Trophoblast cell (in vitro differentiated cells and primary cell): ENCODE results near the gene TIMM44.

ENCODE experiments used
- DNase-seq, 2 donors: peaks; one replicate each; pipeline ENCODE4 v3.0.0-alpha.2; 2016
- H2AFZ ChIP-seq: 2 replicates; pipeline ENCODE4 v1.6.1; 2013; ENCODE audit warnings: low read length, moderate library complexity, mild to moderate bottlenecking; ENCODE audit not compliant: insufficient read depth, poor library complexity
- H2AK5ac ChIP-seq: 2 replicates; pipeline ENCODE4 v1.6.1; 2013; ENCODE audit warnings: mild to moderate bottlenecking, low read length
- H2BK120ac ChIP-seq: 2 replicates; pipeline ENCODE4 v1.6.1; 2013; ENCODE audit warnings: low read length, mild to moderate bottlenecking, moderate library complexity; ENCODE audit not compliant: insufficient read depth, poor library complexity
- H2BK12ac ChIP-seq: 2 replicates; pipeline ENCODE4 v1.6.1; 2013; ENCODE audit warnings: mild to moderate bottlenecking, low read length, moderate library complexity
- H2BK5ac ChIP-seq: 2 replicates; pipeline ENCODE4 v1.6.1; 2013; ENCODE audit warnings: low read length, low read depth, moderate library complexity, mild to moderate bottlenecking; ENCODE audit not compliant: poor library complexity
- H3K14ac ChIP-seq: 2 replicates; pipeline ENCODE4 v1.6.1; 2013; ENCODE audit warnings: mild to moderate bottlenecking, low read length
- H3K18ac ChIP-seq: 2 replicates; pipeline ENCODE4 v1.6.1; 2013; ENCODE audit warnings: mild to moderate bottlenecking, low read length
- H3K23ac ChIP-seq: 2 replicates; pipeline ENCODE4 v1.6.1; 2013; ENCODE audit warnings: low read length
- H3K27ac ChIP-seq: 2 replicates; pipeline ENCODE4 v1.5.1; 2013; ENCODE audit warnings: low read depth, mild to moderate bottlenecking, inconsistent platforms, low read length, moderate library complexity
- H3K27me3 ChIP-seq: 2 replicates; pipeline ENCODE4 v1.6.1; 2013; ENCODE audit warnings: inconsistent platforms, mild to moderate bottlenecking, low read length, moderate library complexity; ENCODE audit not compliant: insufficient read depth
- H3K36me3 ChIP-seq, 2 experiments: 1 replicate in 1 of 2; 2 replicates in 1 of 2; pipeline ENCODE4 v1.6.1; 2013; ENCODE audit warnings: low read length in 2 of 2, mild to moderate bottlenecking in 2 of 2, moderate library complexity in 1 of 2; ENCODE audit not compliant: insufficient read depth in 2 of 2, control insufficient read depth in 1 of 2
- H3K4ac ChIP-seq: 2 replicates; pipeline ENCODE4 v1.6.1; 2013; ENCODE audit warnings: low read depth, mild to moderate bottlenecking, low read length, moderate library complexity
- H3K4me1 ChIP-seq, 2 experiments: 1 replicate in 1 of 2; 2 replicates in 1 of 2; pipeline ENCODE4 v1.6.1; 2013; ENCODE audit warnings: low read length in 2 of 2, mild to moderate bottlenecking in 2 of 2, moderate library complexity in 1 of 2; ENCODE audit not compliant: insufficient read depth in 2 of 2, control insufficient read depth in 1 of 2
- H3K4me2 ChIP-seq: 2 replicates; pipeline ENCODE4 v1.6.1; 2013; ENCODE audit warnings: inconsistent platforms, mild to moderate bottlenecking, low read length, moderate library complexity
- H3K4me3 ChIP-seq: 2 replicates; pipeline ENCODE4 v1.5.1; 2013; ENCODE audit warnings: mild to moderate bottlenecking, low read depth, low read length, inconsistent platforms
- H3K79me1 ChIP-seq: one replicate; pipeline ENCODE4 v1.6.1; 2013; ENCODE audit warnings: low read length
- H3K79me2 ChIP-seq: 2 replicates; pipeline ENCODE4 v1.6.1; 2013; ENCODE audit warnings: low read length, mild to moderate bottlenecking; ENCODE audit not compliant: control insufficient read depth, insufficient read depth, poor library complexity
- H3K9ac ChIP-seq: 2 replicates; pipeline ENCODE4 v1.6.1; 2013; ENCODE audit warnings: mild to moderate bottlenecking, low read length
- H3K9me3 ChIP-seq: 2 replicates; pipeline ENCODE4 v1.6.1; 2013; ENCODE audit warnings: low read depth, mild to moderate bottlenecking, control low read depth, inconsistent platforms, low read length; ENCODE audit not compliant: insufficient read depth
- H4K12ac ChIP-seq: 2 replicates; pipeline ENCODE4 v1.6.1; 2013; ENCODE audit warnings: low read depth, mild to moderate bottlenecking, low read length, moderate library complexity
- H4K8ac ChIP-seq: 2 replicates; pipeline ENCODE4 v1.6.1; 2013; ENCODE audit warnings: low read depth, mild to moderate bottlenecking, low read length, moderate library complexity
- H4K91ac ChIP-seq: one replicate; pipeline ENCODE4 v1.6.1; 2013; ENCODE audit warnings: low read depth, mild to moderate bottlenecking, low read length, moderate library complexity
- WGBS: extraction: QIAGEN DNeasy Blood & Tissue Kit; methylation state at CpG from one replicate; pipeline ENCODE4 v1.1.7; 2013; ENCODE audit warnings: missing lambda C conversion rate; ENCODE audit not compliant: insufficient read length, insufficient coverage; ENCODE audit errors: extremely low coverage; 5-methylcytosine and 5-hydroxymethylcytosine counted together

TIMM44 gene

DNA sequence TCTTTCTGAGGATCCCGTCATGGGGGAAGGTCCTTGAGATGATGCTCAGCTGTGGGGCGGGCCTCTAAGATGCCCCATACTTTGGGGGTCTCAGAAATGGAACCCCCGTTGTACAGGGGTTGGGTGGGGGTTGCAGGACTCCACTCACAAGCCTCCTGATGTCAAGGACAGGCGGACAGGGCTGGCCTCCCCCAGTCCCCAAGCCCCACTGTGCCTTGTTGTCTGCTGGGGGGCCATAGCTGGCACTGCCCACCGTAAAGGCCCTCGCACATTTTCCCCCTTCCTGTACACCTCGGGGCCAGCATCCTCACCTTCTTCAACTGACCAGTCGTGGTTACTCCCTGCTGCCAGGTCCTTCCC, 20.6 kb downstream of the TIMM44 start:
- peaks cover 4% of the 10 kb centered on the region for H3K79me1 ChIP-seq

DNA sequence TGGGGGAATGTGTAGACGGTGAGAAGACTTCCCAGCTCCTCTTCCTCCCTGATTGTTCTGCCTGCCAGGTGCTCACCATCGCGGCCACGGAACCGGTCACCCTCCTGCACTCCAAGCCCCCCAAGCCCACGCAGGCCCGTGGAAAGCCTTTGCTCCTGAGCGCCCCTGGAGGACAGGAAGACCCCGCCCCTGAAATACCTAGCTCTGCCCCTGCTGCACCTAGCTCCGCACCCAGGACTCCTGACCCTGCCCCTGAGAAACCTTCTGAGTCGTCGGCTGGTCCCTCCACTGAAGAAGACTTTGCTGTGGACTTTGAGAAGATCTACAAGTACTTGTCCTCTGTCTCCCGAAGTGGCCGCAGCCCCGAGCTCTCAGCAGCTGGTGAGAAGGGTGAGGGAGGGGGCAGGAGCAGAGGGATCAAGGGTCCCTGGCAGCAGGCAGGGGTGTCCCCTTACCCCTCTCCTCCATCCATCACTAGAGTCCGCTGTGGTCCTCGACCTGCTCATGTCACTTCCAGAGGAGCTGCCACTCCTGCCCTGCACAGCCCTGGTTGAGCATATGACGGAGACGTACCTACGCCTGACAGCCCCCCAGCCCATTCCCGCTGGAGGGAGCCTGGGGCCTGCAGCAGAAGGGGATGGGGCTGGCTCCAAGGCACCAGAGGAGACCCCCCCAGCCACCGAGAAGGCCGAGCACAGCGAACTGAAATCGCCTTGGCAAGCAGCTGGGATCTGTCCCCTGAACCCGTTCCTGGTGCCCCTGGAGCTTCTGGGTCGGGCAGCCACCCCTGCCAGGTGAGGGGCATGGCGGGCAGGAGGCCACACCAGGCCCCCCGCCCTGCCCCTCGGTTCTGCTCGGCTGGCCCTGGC, 21.3 kb downstream of the TIMM44 start:
- H2AFZ ChIP-seq, result no peak overlapping the region
- no peak overlapping the region for H3K23ac ChIP-seq
- H3K79me2 ChIP-seq, result peaks cover 2% of the 10 kb centered on the region
- no peak overlapping the region for H2BK5ac ChIP-seq
- no peak overlapping the region for H2BK12ac ChIP-seq
- no peak overlapping the region for H3K4me2 ChIP-seq
- peaks cover 4% of the 10 kb centered on the region for H3K79me1 ChIP-seq
- peaks cover 12% of the 10 kb centered on the region for H3K27me3 ChIP-seq
- peaks cover 8 to 19% of the 10 kb centered on the region in 2 experiments for H3K4me1 ChIP-seq
- no CpG with 5 or more reads among the region's 31 CpGs for WGBS
- no peak overlapping the region for H4K91ac ChIP-seq
- no peak overlapping the region for H3K9ac ChIP-seq
- DNase-seq, result no peak
- H3K27ac ChIP-seq, result no peak overlapping the region
- H3K36me3 ChIP-seq, result peaks cover 24 to 25% of the 10 kb centered on the region in 2 experiments
- no peak overlapping the region for H3K14ac ChIP-seq
- H4K8ac ChIP-seq, result no peak overlapping the region
- peaks cover 3% of the 10 kb centered on the region for H3K9me3 ChIP-seq
- H3K18ac ChIP-seq, result no peak overlapping the region
- H2AK5ac ChIP-seq, result no peak overlapping the region
- H2BK120ac ChIP-seq, result no peak overlapping the region
- H3K4me3 ChIP-seq, result no peak overlapping the region
- no peak overlapping the region for H3K4ac ChIP-seq
- H4K12ac ChIP-seq, result no peak overlapping the region

More for the DNA sequence above, 20.6 kb downstream of the TIMM44 start:
- Histone ChIP-seq H3K9ac (no peak overlapping the region), H3K27me3 (peaks cover 6% of the 10 kb centered on the region), H2AFZ (no peak overlapping the region), H3K4me1 (peaks cover 8 to 13% of the 10 kb centered on the region in 2 experiments), H3K4me2 (no peak overlapping the region), H2BK120ac (no peak overlapping the region), H3K27ac (no peak overlapping the region), H3K14ac (no peak overlapping the region), H4K8ac (no peak overlapping the region), H3K4me3 (no peak overlapping the region), H4K12ac (no peak overlapping the region), H2BK12ac (no peak overlapping the region), H4K91ac (no peak overlapping the region), H2BK5ac (no peak overlapping the region), H3K79me2 (peaks cover 2% of the 10 kb centered on the region), H3K4ac (no peak overlapping the region), H2AK5ac (no peak overlapping the region), H3K36me3 (peaks cover 24 to 25% of the 10 kb centered on the region in 2 experiments), H3K23ac (no peak overlapping the region), H3K9me3 (peaks cover 3% of the 10 kb centered on the region), H3K18ac (no peak overlapping the region)
- DNase-seq, result no peak
- no CpG with 5 or more reads among the region's 8 CpGs for WGBS

DNA sequence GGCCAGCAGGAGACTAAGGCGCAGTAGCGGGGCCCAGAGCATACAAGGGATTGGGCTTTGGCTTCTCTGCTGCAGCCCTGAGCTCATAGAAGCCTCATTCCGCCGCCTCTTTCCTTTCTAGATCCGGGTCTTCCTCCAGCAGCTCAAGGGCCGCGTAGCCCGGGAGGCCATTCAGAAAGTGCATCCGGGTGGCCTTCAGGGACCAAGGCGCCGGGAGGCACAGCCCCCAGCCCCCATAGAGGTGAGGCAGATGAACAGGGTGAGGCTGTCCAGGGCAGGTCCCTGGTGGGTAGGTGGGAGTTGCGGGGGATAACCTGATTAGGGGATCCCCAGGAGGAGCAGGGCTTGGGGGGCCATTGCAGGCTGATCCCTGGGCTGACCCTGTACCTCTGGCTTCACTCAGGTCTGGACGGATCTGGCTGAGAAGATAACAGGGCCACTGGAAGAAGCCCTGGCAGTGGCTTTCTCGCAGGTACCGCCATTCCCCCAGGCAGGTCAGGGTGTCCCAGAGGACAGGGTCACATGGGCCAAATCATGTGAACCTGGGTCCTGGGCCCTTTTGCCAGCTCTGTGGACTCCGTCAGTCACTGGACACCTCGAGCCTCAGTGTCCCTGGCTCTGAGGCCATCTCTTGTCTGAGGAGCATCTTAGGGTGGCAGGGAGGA, 22.0 kb downstream of the TIMM44 start:
- Histone ChIP-seq H3K4me2 (peak overlapping the region; percentile 53), H2AFZ (no peak overlapping the region), H3K4ac (no peak overlapping the region), H3K36me3 (peaks cover 20 to 22% of the 10 kb centered on the region in 2 experiments), H3K9ac (no peak overlapping the region), H2BK120ac (no peak overlapping the region), H3K79me1 (peaks cover 4% of the 10 kb centered on the region), H4K12ac (no peak overlapping the region), H3K27ac (no peak overlapping the region), H3K4me1 (peaks cover 15 to 22% of the 10 kb centered on the region in 2 experiments), H2BK12ac (no peak overlapping the region), H3K14ac (no peak overlapping the region), H2AK5ac (no peak overlapping the region), H4K8ac (no peak overlapping the region), H3K27me3 (peaks cover 20% of the 10 kb centered on the region), H3K4me3 (no peak overlapping the region), H3K23ac (no peak overlapping the region), H2BK5ac (no peak overlapping the region), H3K18ac (no peak overlapping the region), H4K91ac (no peak overlapping the region), H3K9me3 (peaks cover 3% of the 10 kb centered on the region), H3K79me2 (peaks cover 2% of the 10 kb centered on the region)
- WGBS, result no CpG with 5 or more reads among the region's 17 CpGs
- DNase-seq, result peak in 1 of 2 donors; percentile 31

DNA sequence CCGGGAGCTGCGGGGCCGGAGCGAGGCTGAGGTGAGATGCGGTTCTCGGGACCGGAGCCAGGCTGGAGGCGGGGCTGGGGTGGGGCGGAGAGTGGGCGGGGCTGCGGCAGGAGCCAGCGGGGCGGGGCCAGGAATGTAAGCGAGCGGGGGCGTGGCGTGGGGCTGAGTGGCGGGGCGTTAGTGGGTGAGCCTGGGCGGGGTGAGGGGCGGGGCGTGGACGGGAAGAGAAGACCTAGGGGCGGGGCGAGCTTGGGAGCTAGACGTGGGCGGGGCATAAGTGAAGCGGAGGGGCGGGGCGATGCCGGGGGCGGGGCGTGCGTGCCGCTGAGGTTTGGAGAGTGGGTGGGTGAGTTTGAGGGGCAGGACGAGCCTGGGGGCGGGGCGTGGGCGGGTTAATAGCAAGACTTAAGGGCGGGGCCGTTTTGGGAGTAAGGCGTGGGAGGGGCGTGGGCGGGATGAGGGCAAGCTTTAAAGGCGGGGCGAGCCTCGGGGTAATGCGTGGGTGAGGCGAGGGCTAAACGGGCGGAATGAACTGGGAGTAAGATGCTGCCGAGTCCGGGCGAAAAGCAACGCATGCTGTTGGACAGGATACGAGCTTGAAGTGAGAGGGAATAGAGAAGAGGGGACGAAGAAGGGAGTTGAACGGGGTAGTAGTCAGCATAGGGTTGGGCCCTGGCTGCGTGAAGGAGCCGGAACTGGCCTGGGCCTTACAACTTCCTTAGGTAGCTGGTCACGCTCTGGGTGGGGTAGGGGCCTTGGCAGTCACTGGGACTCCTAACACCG, 22.8 kb downstream of the TIMM44 start:
- peak overlapping the region; percentile 79 for H3K14ac ChIP-seq
- peak overlapping the region; percentile 14 for H3K9ac ChIP-seq
- H3K23ac ChIP-seq, result no peak overlapping the region
- no peak overlapping the region for H2BK120ac ChIP-seq
- H3K79me1 ChIP-seq, result peaks cover 2% of the 10 kb centered on the region
- peak overlapping the region; percentile 48 for H2AFZ ChIP-seq
- peaks cover 16 to 23% of the 10 kb centered on the region in 2 experiments for H3K4me1 ChIP-seq
- WGBS, result no CpG with 5 or more reads among the region's 62 CpGs
- peak overlapping the region; percentile 91 for H4K8ac ChIP-seq
- H3K4me2 ChIP-seq, result peak overlapping the region; percentile 61
- peaks cover 3% of the 10 kb centered on the region for H3K9me3 ChIP-seq
- peak overlapping the region; percentile 77 for H2BK5ac ChIP-seq
- H3K79me2 ChIP-seq, result peaks cover 2% of the 10 kb centered on the region
- peak overlapping the region; percentile 58 for H4K12ac ChIP-seq
- H3K36me3 ChIP-seq, result peaks cover 20 to 22% of the 10 kb centered on the region in 2 experiments
- peak overlapping the region; percentile 91 for H3K18ac ChIP-seq
- DNase-seq, result peak; percentile 94 to 95
- no peak overlapping the region for H2BK12ac ChIP-seq
- peak overlapping the region; percentile 70 for H3K27ac ChIP-seq
- H4K91ac ChIP-seq, result peak overlapping the region; percentile 73
- H2AK5ac ChIP-seq, result no peak overlapping the region
- peaks cover 27% of the 10 kb centered on the region for H3K27me3 ChIP-seq
- H3K4me3 ChIP-seq, result peak overlapping the region; percentile 78
- H3K4ac ChIP-seq, result no peak overlapping the region
